ENCODE data around the gene SLC25A18.
"Not testable (repeated sequence)": the region's sequence is repeated elsewhere in the genome, so short reads cannot be mapped to it uniquely, and the experiment has no call there.

Gene SLC25A18

GRCh38 chr22:17549183-17549582 is 14.1 kb upstream of the SLC25A18 start:
- no peak for DNase-seq (ENCODE audit: low spot score)
- no peak for TF ChIP-seq CTCF (IDR thresholded peaks at IDR 0.05; ENCODE audit: borderline replicate concordance, control extremely low read depth, extremely low read depth, insufficient read depth, missing control alignments)
- in situ Hi-C loops (cut with MboI; ENCODE audit: low sequenced_read_pairs, unreplicated experiment): no loop called here

- in situ Hi-C loops (cut with MboI; ENCODE audit: low sequenced_read_pairs, unreplicated experiment): no loop called here
- TF ChIP-seq CTCF (IDR thresholded peaks at IDR 0.05; ENCODE audit: borderline replicate concordance, control extremely low read depth, extremely low read depth, insufficient read depth, missing control alignments): no peak
- no peak for DNase-seq (ENCODE audit: low spot score)
Observed at GRCh38 chr22:17549655-17550054, 13.6 kb upstream of the SLC25A18 start.

- no peak for DNase-seq (ENCODE audit: low spot score)
- TF ChIP-seq CTCF (IDR thresholded peaks at IDR 0.05; ENCODE audit: borderline replicate concordance, control extremely low read depth, extremely low read depth, insufficient read depth, missing control alignments): no peak
- in situ Hi-C loops (cut with MboI; ENCODE audit: low sequenced_read_pairs, unreplicated experiment): no loop called here
Observed at GRCh38 chr22:17552737-17553136, 10.6 kb upstream of the SLC25A18 start.

- no peak for TF ChIP-seq CTCF (IDR thresholded peaks at IDR 0.05; ENCODE audit: borderline replicate concordance, control extremely low read depth, extremely low read depth, insufficient read depth, missing control alignments)
- in situ Hi-C loops (cut with MboI; ENCODE audit: low sequenced_read_pairs, unreplicated experiment): no loop called here
- no peak for DNase-seq (ENCODE audit: low spot score)
Observed at GRCh38 chr22:17554814-17555213, 8.5 kb upstream of the SLC25A18 start.

GRCh38 chr22:17559188-17559587 is 4.1 kb upstream of the SLC25A18 start:
- in situ Hi-C loops (cut with MboI; ENCODE audit: low sequenced_read_pairs, unreplicated experiment): no loop called here
- no peak for TF ChIP-seq CTCF (IDR thresholded peaks at IDR 0.05; ENCODE audit: borderline replicate concordance, control extremely low read depth, extremely low read depth, insufficient read depth, missing control alignments)
- DNase-seq (ENCODE audit: low spot score): no peak

- no peak for TF ChIP-seq CTCF (IDR thresholded peaks at IDR 0.05; ENCODE audit: borderline replicate concordance, control extremely low read depth, extremely low read depth, insufficient read depth, missing control alignments)
- DNase-seq (ENCODE audit: low spot score): no peak
- in situ Hi-C loops (cut with MboI; ENCODE audit: low sequenced_read_pairs, unreplicated experiment): no loop called here
Observed at GRCh38 chr22:17563936-17564391, 666 bp downstream of the SLC25A18 start.

- in situ Hi-C loops (cut with MboI; ENCODE audit: low sequenced_read_pairs, unreplicated experiment); DNase-seq (ENCODE audit: low spot score): not testable (repeated sequence)
Observed at GRCh38 chr22:17566016-17566687, 2.9 kb downstream of the SLC25A18 start.
